HEK293 (cell line): ENCODE results near the gene SH3BP4.
A peak's percentile ranks its signal among the peaks of the same experiment; 100 is the strongest.

Experiments
- CTCF ChIA-PET: fragments of 350-600 bp; formaldehyde crosslinking; extraction: SDS; loops from one replicate; lab custom pipeline; 2021; ENCODE audit warnings: antibody characterized with exemption; lab: Yijun Ruan, JAX
- POLR2A ChIA-PET: fragments of 300-600 bp; formaldehyde crosslinking; extraction: SDS; loops from one replicate; lab custom pipeline; 2020; ENCODE audit warnings: antibody characterized with exemption, inconsistent platforms; lab: Yijun Ruan, JAX
- H3K27ac ChIP-seq: fragments of 200-500 bp; sonication (Bioruptor generic); 2 replicates; pipeline ENCODE4 v1.5.1; 2014; ENCODE audit warnings: low read depth, low read length, control low read depth, inconsistent platforms; ENCODE audit errors: extremely low read depth
- H3K36me3 ChIP-seq, 2 experiments: fragments of 200-500 bp in 1 of 2; sonication (Bioruptor generic) in 1 of 2; 1 replicate in 1 of 2; 2 replicates in 1 of 2; pipeline ENCODE4 v1.5.1; 2014 to 2017; ENCODE audit warnings: inconsistent platforms in 2 of 2, low read length in 2 of 2; ENCODE audit not compliant: control insufficient read depth in 2 of 2, insufficient read depth in 1 of 2
- H3K4me1 ChIP-seq: fragments of 200-500 bp; sonication (Bioruptor generic); 2 replicates; pipeline ENCODE4 v1.5.1; 2014; ENCODE audit warnings: mild to moderate bottlenecking, low read length, inconsistent platforms; ENCODE audit not compliant: control insufficient read depth, insufficient read depth
- H3K4me3 ChIP-seq: 2 replicates; pipeline ENCODE4 v1.5.1; 2011; ENCODE audit warnings: low read depth, mild to moderate bottlenecking, control low read depth, low read length, moderate library complexity
- H3K9me3 ChIP-seq: fragments of 200-500 bp; sonication (Bioruptor generic); 2 replicates; pipeline ENCODE4 v1.5.1; 2014; ENCODE audit warnings: low read depth, low read length, inconsistent platforms; ENCODE audit not compliant: control insufficient read depth, insufficient read depth
- CTCF ChIP-seq: fragments of 450-650 bp; formaldehyde crosslinking; IDR thresholded peaks from 2 replicates; pipeline ENCODE4 v1.5.1; 2016; ENCODE audit warnings: missing biosample characterization, missing genetic modification characterization
- GLI4 ChIP-seq: fragments of 450-650 bp; formaldehyde crosslinking; IDR thresholded peaks from 2 replicates; pipeline ENCODE4 v1.5.1; 2016; ENCODE audit warnings: missing biosample characterization, missing genetic modification characterization
- SCRT1 ChIP-seq: fragments of 450-650 bp; formaldehyde crosslinking; IDR thresholded peaks from 2 replicates; pipeline ENCODE4 v1.5.1; 2016; ENCODE audit warnings: missing biosample characterization, missing genetic modification characterization, borderline replicate concordance
- SCRT2 ChIP-seq: fragments of 450-650 bp; formaldehyde crosslinking; IDR thresholded peaks from 2 replicates; pipeline ENCODE4 v1.5.1; 2016; ENCODE audit warnings: missing biosample characterization, missing genetic modification characterization
- SP3 ChIP-seq: fragments of 450-650 bp; formaldehyde crosslinking; IDR thresholded peaks from 2 replicates; pipeline ENCODE4 v1.5.1; 2016; ENCODE audit warnings: missing biosample characterization, missing genetic modification characterization
- ZBTB20 ChIP-seq: fragments of 450-650 bp; formaldehyde crosslinking; IDR thresholded peaks from 2 replicates; pipeline ENCODE4 v1.5.1; 2016; ENCODE audit warnings: missing biosample characterization, missing genetic modification characterization
- ZEB2 ChIP-seq: fragments of 450-650 bp; formaldehyde crosslinking; IDR thresholded peaks from 2 replicates; pipeline ENCODE4 v1.5.1; 2016; ENCODE audit warnings: missing biosample characterization, missing genetic modification characterization
- ZNF404 ChIP-seq: fragments of 450-650 bp; formaldehyde crosslinking; IDR thresholded peaks from 2 replicates; pipeline ENCODE4 v1.5.1; 2017; ENCODE audit warnings: missing biosample characterization, missing genetic modification characterization
- ZNF521 ChIP-seq: fragments of 450-650 bp; formaldehyde crosslinking; IDR thresholded peaks from 2 replicates; pipeline ENCODE4 v1.5.1; 2017; ENCODE audit warnings: missing biosample characterization, mild to moderate bottlenecking, missing genetic modification characterization
- ZNF654 ChIP-seq: fragments of 450-650 bp; formaldehyde crosslinking; IDR thresholded peaks from 2 replicates; pipeline ENCODE4 v1.5.1; 2016; ENCODE audit warnings: low read depth, missing biosample characterization, missing genetic modification characterization
- ZNF747 ChIP-seq: fragments of 450-650 bp; formaldehyde crosslinking; IDR thresholded peaks from 2 replicates; pipeline ENCODE4 v1.5.1; 2016; ENCODE audit warnings: missing biosample characterization, missing genetic modification characterization
- ZNF785 ChIP-seq: fragments of 450-650 bp; formaldehyde crosslinking; IDR thresholded peaks from 2 replicates; pipeline ENCODE4 v1.5.1; 2016; ENCODE audit warnings: missing biosample characterization, missing genetic modification characterization
- ZNF843 ChIP-seq: fragments of 450-650 bp; formaldehyde crosslinking; IDR thresholded peaks from 2 replicates; pipeline ENCODE4 v1.5.1; 2016; ENCODE audit warnings: missing biosample characterization, missing genetic modification characterization
- ZSCAN18 ChIP-seq: fragments of 450-650 bp; formaldehyde crosslinking; IDR thresholded peaks from 2 replicates; pipeline ENCODE4 v1.5.1; 2016; ENCODE audit warnings: missing biosample characterization, missing genetic modification characterization
- TF ChIP-seq, protein P1 (sequence below): fragments of 450-650 bp; formaldehyde crosslinking; IDR thresholded peaks from 2 replicates; pipeline ENCODE4 v1.5.1; 2016; ENCODE audit warnings: missing biosample characterization, missing genetic modification characterization
- TF ChIP-seq, protein P2 (sequence below): fragments of 450-650 bp; IDR thresholded peaks from 2 replicates; pipeline ENCODE4 v1.5.1; 2018; ENCODE audit warnings: missing biosample characterization, mild to moderate bottlenecking, missing genetic modification characterization

Gene SH3BP4

DNA sequence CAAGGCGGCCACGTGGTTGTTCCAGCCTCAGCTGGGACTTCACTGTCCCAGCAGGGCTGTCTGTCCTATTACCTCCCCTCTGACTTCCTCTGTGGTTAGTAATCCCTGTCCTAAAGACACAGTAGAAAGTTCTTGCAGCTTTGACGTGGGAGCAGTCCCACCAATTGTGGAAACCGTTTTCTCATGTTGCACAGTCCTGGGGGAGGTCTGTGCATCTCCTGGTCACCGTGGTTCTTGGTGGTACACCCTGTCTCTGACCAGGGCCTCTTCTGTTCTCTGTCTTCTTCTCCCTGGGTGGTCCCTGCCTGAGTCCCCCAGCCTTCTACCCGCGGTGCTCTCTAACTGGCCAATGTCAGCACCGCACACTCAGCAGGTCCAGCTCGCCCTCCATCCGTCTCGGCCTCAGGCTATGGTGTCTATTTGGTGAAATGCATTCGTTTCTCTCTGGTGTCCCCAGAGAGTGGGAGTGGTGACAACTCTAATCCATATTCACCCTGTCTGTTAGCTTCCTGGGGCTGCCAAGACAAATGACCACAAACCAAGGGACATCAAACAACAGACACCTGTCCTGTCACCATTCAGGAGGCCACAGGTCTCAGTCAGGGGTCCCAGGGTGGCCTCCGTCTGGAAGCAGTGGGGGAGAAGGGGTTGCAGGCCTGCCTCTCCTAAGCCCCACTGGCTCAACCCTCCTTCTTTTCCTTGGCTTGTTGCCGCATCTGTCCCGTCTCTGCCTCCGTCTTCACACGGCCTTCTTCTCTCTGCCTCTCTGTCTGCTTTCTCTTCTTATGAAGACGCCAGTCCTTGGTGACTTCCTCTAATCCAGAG lies 99.8 kb downstream of the SH3BP4 start (continued):
- TF ChIP-seq, protein P1, sequence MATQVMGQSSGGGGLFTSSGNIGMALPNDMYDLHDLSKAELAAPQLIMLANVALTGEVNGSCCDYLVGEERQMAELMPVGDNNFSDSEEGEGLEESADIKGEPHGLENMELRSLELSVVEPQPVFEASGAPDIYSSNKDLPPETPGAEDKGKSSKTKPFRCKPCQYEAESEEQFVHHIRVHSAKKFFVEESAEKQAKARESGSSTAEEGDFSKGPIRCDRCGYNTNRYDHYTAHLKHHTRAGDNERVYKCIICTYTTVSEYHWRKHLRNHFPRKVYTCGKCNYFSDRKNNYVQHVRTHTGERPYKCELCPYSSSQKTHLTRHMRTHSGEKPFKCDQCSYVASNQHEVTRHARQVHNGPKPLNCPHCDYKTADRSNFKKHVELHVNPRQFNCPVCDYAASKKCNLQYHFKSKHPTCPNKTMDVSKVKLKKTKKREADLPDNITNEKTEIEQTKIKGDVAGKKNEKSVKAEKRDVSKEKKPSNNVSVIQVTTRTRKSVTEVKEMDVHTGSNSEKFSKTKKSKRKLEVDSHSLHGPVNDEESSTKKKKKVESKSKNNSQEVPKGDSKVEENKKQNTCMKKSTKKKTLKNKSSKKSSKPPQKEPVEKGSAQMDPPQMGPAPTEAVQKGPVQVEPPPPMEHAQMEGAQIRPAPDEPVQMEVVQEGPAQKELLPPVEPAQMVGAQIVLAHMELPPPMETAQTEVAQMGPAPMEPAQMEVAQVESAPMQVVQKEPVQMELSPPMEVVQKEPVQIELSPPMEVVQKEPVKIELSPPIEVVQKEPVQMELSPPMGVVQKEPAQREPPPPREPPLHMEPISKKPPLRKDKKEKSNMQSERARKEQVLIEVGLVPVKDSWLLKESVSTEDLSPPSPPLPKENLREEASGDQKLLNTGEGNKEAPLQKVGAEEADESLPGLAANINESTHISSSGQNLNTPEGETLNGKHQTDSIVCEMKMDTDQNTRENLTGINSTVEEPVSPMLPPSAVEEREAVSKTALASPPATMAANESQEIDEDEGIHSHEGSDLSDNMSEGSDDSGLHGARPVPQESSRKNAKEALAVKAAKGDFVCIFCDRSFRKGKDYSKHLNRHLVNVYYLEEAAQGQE (tag by site-specific recombination) = no peak
- TF ChIP-seq ZNF747 (tag by site-specific recombination) (no peak), GLI4 (no peak)

DNA sequence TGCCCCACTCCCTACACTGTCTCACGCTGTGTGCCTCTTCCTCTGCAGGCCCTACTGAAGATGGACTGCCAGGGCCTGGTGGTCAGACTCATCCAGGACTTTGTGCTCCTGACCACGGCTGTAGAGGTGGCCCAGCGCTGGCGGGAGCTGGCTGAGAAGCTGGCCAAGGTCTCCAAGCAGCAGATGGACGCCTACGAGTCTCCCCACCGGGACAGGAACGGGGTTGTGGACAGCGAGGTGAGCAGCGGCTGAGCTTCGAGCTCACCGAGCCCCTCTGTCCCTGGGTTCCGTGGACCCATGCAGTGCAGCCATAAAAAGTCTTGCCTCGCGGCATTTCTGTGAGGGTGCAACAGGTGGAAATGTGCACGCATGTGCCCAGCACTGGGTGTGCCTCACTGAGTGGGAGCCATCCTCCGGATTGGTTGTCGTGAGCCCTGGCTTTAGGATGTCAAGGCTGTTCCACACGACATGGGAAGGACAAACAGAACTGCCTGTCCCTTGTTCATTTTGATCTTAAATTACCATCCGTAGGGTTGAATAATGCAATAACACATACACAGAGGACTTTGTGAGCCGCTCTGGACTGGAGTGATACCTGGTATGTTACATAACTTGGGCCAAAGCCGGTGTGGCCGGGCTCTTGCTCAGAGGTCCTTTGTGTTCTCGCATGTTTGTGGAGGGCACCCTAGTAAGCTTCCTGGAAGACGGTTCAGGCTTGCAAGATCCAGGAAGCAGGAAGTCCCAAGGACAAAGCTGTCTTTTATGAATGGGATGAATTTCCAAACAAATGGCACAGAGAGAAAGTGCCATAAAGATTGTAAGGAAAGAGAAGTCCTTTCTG lies 100.9 kb downstream of the SH3BP4 start:
- no peak for TF ChIP-seq ZNF521 (tag by site-specific recombination)
- TF ChIP-seq ZNF785 = no peak
- TF ChIP-seq ZNF404 = no peak
- TF ChIP-seq ZBTB20 = no peak
- no peak for TF ChIP-seq ZEB2
- peak; percentile 81 for TF ChIP-seq SCRT2 (tag by site-specific recombination)
- no peak for TF ChIP-seq SP3 (tag by site-specific recombination)
- TF ChIP-seq, protein P1 (tag by site-specific recombination) = no peak
- no peak for TF ChIP-seq ZSCAN18
- TF ChIP-seq SCRT1 (tag by site-specific recombination) = 0 out of 2 replicates have a peak, but pooled peaks have one; percentile 41
- Histone ChIP-seq H3K4me1 (peaks cover 11% of the 10 kb centered on the region), H3K27ac (no peak overlapping the region), H3K9me3 (no peaks in the 10 kb centered on the region), H3K4me3 (no peak overlapping the region), H3K36me3 (peaks cover 0 to 48% of the 10 kb centered on the region in 2 experiments; a peak in 1 of 3 replicates)
- CTCF ChIA-PET = interaction anchor here (0.6 kb wide), 1 partner anchor 242 kb away, joined by 3 read pairs; no protein-coding TSS in a partner anchor
- POLR2A ChIA-PET = no interaction called here

- Histone ChIP-seq H3K36me3 (peaks cover 0 to 48% of the 10 kb centered on the region in 2 experiments; a peak in 1 of 3 replicates), H3K27ac (no peak overlapping the region), H3K4me3 (no peak overlapping the region), H3K9me3 (no peaks in the 10 kb centered on the region), H3K4me1 (peaks cover 11% of the 10 kb centered on the region)
- POLR2A ChIA-PET = no interaction called here
- CTCF ChIA-PET = interaction anchor here (3.6 kb wide), 1 partner anchor 11 kb away, joined by 9 read pairs; no protein-coding TSS in a partner anchor
- TF ChIP-seq, protein P2, sequence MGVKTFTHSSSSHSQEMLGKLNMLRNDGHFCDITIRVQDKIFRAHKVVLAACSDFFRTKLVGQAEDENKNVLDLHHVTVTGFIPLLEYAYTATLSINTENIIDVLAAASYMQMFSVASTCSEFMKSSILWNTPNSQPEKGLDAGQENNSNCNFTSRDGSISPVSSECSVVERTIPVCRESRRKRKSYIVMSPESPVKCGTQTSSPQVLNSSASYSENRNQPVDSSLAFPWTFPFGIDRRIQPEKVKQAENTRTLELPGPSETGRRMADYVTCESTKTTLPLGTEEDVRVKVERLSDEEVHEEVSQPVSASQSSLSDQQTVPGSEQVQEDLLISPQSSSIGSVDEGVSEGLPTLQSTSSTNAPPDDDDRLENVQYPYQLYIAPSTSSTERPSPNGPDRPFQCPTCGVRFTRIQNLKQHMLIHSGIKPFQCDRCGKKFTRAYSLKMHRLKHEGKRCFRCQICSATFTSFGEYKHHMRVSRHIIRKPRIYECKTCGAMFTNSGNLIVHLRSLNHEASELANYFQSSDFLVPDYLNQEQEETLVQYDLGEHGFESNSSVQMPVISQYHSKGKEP = no peak
- TF ChIP-seq ZSCAN18 = no peak
- no peak for TF ChIP-seq ZNF843 (tag by site-specific recombination)
- no peak for TF ChIP-seq CTCF
- no peak for TF ChIP-seq ZEB2
- TF ChIP-seq ZNF654 (tag by site-specific recombination) = no peak
Measured at GRCh38 chr2:235053651-235054050, 101.8 kb downstream of the SH3BP4 start.
